DLD1 (cell line): ENCODE data around the gene SLC39A3.

Experiments used
- in situ Hi-C: cut with HindIII; loops from 2 replicates; pipeline ENCODE4 v1.10.0; 2017; ENCODE audit warnings: low sequenced_read_pairs

Gene SLC39A3

DNA sequence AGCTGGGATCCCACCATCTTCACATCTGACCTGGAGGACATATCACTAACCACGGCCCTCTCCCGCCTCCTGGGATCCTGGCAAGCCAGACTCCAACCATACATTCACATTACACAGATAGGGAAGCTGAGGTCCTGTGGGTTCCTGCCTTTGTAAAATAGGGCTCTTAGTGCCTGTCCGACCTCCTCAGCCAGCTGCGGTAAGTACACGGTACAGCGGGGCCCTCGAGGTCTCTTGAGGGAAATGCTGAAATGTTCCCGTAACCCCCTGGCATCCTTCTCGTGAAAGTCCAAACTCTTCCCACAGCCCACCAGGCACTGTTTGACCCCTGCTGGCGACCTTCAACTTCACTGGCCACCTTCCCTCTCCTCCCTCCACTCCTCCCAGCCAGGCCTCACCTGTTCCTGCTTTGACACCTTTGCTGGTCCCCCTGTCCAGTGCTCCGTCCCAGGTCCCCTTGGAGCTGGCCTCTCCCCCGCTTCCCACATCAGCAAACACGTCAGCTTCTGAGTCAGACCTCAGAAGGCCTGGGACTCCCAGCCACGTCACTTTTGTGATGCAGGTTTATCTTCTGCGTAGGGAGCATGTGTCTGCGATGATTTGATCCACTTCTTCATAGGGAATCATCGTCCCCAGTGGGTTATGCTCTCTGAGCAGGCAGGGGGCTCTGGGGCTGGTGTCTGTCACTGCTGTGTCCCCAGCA is 28.5 kb downstream of the SLC39A3 start:
- in situ Hi-C loops = no loop called here

DNA sequence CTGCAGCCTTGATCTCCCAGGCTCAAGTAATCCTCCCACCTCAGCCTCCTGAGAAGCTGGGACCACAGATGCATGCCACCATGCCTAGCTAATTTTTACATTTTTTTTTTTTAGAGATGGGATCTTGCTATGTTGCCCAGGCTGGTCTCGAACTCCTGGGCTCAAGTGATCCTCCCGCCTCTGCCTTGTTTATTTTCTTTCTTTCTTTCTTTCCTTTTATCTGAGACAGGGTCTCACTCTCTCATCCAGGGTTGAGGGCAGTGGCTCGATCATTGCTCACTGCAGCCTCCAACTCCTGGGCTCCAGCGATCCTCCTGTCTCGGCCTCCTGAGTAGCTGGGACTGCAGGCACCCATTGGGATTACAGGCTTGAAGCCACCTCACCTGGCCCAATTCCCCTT is 33.6 kb downstream of the SLC39A3 start:
- in situ Hi-C loops = no loop called here

DNA sequence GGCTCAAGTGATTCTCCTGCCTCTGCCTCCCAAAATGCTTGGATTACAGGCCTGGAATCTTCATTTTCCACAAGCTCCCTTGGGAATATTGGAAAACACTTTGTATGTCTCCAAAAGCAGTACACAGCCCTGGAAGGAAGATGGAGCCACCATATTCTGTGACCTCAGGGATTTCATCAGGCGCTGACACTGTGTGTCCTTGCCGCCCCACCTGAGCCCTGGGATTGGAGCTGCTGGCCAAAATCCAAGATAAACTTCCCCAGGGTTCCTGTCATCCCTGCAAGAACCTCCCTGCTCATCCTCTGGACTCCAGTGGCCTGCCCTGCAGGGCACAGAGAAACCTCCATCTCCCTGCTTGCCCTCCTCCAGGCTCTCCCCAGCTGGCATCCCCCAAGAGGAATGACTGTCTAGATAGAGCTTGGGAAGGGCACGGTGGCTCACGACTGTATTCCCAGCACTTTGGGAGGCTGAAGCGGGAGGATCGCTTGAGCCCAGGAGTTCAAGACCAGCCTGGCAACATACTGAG is 36.1 kb downstream of the SLC39A3 start:
- in situ Hi-C loops = no loop called here

DNA sequence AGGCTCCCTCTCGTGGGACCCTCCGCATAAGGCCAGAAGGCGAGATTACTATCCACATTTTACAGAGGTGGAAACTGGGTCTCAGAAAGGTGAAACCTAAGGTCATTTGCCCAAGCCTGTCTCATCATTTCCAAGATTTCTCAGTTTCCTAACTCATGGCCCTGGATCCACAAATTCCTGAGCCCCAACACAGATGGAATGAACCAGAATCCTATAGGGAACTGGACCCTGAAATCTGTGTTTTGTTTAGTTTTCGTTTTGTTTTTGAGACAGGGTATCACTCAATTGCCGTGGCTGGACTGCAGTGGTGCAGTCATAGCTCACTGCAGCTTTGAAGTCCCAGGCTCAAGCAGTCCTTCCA is 36.8 kb downstream of the SLC39A3 start:
- in situ Hi-C loops = no loop called here

DNA sequence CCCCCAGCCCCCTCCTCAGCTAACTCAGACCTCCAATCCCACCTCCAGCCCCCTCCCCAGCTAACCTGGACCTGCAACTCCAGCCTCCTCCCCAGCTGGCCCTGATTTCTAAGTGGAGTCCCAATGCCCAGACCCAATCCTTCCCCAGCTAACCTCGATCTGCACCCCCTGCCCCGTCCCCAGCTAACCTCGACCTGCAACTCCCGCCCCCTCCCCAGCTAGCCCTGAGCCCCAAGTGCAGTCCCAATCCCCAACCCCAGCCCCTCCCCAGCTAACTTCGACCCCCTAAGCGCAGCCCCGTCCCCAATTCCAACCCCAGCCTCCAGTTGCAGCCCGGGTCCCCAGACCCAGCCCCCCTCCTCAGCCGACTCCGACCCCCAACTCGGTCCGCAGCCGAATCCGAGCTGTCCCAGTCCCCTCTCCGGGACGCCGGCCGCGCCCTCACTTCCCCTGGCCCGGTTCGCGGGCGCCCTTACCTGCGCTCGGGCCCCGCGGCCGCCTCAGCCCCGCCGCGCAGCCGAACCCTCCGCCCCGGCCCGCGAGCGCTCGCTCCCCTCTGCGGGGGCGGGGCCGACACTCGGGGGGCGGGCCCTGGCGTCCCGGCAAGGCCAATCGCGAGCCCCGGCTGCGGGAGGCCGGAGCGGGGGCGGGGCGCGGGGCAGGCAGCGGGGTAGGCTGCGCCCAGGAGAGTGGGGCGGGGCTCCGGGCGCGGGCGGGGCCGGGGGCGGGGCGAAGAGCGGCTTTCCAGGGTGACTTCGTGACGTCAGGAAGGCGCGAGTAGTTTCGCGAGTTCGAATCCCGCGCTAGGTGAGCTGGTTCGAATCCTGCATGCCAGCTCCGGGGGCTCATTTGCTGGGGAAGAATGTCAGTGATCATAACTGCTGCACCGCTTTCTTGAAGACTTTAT is 37.4 kb downstream of the SLC39A3 start, which contains the start of gene GNG7:
Gene GNG7, minus strand, starts transcription at position 525 of the 907 bp plus-strand sequence. CDS start 182,006 bp downstream, outside the sequence.
- in situ Hi-C loops = no loop called here

DNA sequence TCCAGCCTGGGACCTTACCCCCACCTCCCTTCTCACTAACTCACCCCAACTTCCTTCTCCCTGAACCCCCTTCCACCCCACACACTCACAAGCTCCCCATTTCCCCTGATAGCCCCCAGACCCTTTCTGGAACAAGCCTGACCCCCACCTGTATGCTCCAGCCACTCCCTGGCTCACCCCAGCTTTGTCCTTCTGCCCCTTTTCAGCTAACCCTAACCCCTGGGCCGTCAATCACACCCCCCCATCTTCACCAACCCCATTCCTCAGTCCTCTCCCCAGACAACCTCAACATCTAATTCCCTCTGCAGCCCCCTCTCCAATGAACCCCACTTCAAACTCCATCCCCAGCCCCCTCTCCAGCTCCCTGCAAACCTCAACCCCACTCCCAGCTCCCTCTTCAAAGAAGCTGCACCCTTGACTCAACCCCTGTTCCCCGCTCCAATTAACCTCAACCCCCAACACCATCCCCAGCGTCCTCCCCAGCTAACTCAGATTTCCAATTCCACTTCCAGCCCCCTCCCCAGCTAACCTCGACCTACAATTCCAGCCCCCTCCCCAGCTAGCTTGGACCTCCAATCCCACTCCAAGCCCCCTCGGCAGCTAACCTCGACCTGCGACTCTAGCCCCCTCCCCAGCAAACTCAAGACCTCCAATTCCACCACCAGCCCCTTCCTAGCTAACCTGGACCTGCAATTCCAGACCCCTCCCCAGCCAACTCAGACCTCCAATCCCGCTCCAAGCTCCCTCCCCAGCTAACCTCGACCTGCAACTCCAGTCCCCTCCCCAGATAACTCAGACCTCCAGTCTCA is 38.3 kb downstream of the SLC39A3 start:
- in situ Hi-C loops = no loop called here

DNA sequence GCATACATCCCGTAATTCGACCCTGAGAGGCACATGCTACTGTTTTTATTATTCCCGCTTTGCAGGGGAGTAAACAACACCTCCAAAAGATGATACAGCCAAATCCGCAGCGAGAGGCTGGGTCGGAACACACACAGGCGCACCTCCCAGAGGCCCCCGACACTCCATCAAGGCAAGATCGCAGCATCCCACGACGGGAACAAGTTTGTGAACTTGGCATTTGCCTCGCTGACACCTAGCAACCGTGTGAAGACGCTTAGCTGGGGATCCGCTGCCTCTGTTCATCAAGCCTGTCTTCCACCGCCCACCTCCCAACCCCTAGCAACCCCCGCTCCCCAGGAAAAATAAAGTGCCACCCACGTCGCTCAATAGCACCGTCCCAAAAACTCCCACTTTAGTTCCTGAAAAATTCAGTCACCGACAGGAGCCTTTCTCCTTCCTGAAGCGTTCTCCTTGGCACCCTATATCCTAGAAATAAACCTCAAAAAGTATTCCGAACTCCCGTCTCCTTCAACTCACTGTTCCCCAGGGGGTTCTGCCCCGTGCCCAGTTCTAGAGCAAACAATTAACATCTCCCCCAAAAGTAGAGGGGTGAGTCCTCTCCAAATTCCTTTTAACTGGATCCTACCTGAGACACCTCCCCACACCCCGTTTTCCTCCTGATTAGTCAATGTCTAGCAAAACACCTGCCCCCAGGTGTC is 39.0 kb downstream of the SLC39A3 start:
- in situ Hi-C loops = no loop called here

DNA sequence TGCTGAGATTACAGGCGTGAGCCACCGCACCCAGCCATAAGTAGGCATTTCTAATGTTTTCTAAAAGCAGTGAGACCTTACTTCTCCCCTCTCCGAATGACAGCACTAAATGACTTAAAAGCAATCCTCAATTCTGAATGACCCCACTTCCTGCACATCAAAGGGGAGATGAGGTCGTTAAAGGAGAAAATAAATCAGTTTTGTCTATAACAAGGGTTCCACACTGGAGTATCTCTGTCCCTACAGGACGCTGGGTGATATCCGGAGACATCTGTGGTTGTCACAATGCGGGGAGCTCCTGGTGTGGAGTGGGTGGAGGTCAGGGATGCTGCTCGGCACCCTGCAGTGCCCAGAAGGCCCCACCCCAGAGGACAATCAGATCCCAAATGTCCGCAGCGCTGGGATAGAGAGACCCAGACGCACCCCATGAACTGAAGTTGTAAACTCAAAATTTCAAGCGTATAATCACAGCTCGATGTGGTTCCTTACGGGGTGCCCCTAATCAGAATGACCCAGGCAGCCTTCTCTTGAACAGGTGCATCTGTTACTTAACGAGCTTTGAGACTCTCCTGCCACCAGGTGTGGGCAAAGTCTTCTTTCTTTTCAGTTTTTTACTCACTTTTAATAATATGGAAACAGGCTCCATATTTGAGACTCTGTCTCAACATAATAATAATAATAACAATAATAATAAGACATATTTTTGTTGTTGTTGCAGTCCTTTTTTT is 40.2 kb downstream of the SLC39A3 start:
- in situ Hi-C loops = no loop called here

DNA sequence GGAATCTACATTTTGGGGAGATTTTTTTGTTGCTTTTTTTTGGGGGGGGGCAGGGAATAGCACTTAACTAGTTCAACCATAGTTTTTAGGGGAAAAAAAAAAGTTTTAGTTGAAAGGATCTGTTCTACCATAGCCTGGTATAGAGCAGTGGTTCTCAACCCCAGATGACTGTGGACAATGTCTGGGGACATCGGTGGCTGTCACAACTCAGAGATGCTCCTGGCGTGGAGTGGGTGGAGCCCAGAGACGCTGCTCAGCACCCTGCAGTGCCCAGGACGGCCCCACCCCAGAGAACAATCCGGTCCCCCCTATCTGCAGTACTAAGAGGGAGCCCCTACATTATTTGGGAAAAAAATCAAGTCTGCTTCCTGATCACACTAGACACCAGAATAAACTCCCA is 45.6 kb downstream of the SLC39A3 start:
- in situ Hi-C loops = no loop called here

DNA sequence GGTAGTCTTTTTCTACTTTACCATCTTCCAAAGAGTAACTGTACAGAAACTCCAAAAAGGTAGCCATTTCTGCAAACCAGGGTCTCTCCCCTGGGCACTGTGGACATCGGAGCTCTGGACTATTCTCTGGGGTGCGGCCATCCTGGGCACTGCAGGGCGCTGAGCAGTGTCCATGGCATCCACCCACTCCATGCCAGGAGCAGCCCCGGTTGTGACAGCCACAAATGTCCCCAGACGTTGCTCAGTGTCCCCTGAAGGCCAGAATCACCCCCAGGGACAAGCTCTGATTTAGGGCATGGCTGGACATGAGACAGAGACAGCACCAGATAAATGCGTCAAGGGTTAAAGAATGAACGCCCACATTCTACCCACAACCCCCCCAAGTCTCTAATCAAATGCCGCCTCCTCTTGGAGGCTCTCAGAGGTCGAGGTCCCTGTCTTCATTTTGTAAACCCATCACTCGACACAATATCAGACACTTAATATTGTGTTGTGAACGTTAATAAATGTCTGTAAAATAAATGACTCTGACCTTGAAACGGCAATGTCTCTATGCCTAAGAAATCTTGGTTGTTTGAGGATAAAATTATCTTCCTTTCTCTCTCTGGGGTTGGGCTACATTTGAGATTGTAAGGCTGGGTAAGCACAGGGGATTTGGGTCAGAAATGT is 46.2 kb downstream of the SLC39A3 start:
- in situ Hi-C loops = no loop called here

DNA sequence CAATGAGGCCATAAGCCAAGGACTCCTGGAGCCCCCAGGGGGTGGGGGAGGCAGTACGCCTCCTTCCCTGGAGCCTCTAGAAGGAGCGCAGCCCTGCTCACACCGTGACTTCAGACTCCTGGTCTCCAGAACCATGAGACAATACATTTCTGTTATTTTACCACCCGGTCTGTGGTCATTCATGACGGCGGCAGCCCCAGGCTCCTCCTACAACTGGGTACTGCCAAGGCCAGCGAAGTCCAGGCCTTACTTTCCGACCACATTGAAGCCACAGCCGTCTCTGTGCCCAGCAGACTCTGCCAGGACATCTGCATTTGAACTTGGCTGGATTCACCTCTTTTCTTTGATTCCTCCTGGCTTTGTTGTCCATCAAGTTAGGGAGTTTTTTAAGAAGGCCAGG is 47.9 kb downstream of the SLC39A3 start:
- in situ Hi-C loops = no loop called here

DNA sequence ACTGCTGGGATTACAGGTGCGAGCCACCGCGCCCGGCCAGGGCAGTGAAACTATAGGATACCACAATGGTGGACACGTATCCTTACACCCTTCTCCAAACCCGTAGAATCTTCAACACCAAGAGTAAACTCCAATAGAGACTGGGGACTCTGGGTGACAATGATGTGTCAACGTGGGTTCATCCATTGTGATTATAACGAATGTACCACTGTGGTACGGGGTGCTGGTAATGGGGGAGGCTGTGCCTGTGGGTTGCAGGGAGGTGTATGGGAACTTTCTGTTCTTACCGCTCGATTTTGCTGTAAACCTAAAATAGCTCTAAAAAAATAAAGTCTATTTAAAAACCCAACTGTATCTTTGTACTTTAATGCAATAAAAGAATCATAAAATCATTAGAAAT is 49.0 kb downstream of the SLC39A3 start:
- in situ Hi-C loops = no loop called here

DNA sequence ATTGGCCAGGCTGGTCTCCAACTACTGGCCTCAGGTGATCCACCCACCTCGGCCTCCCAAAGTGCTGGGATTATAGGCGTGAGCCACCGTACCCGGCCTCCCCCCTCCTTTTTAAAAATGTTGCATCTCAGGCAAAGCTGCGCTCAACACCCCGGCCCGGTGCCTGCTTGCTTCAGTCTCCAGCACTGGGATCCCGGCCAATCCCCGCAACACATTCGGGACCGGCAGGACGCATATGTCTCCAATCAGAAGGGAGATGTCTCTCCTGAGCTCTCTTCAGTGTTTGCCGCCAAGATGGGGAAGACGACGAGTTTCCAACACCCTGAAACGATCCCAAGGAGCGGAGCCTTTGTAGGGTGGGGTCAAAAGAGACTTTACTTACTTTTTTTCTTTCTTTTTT is 53.5 kb downstream of the SLC39A3 start:
- in situ Hi-C loops = no loop called here

DNA sequence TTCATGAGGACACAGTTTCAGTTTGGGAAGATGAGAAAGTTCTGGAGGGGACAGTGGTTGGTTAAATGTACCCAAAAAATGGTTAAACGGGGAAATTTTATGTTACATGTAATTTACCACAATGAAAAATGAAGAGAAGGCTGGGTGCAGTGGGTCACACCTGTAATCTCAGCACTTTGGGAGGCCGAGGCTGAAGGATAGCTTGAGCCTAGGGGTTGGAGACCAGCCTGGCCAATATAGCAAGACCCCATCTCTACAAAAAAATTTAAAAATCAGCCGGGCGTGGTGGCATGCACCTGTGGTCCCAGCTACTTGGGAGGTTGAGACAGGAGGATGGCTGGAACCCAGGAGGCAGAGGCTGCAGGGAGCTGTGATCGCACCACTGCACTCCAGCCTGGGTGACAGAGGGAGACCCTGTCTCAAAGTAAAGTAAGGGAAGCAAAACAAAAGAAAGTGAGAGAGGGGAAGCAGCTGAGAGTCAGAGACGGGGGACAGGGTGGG is 54.6 kb downstream of the SLC39A3 start:
- in situ Hi-C loops = no loop called here

DNA sequence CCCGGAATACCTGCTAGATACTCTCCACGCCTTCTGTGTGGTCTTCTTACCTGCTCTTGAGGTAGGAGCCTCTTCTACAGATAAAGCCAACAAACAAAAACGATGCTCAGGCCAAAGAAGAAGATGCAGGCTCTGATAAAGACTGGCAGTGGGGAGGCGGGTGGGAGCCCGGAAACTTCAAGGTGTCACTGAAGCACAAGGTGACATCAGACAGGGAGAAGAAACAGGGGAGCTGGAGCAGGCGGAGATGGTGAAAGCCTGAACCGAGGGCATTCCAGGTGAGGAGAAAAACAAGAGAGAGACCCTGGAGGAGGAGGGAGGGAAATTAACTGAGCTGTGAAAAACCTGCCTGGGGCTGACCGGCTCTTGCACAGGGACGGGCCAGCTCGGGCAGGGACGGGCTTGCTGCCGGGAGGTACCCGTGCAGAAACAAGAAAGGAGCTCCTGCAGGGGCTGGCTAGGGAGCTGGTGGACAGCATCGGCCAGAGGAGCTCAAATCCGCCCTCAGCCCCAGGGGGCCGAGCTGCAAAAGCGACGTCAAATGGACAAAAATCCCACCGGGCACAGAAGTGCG is 56.3 kb downstream of the SLC39A3 start:
- in situ Hi-C loops = no loop called here
